Natural killer cell (primary cell): ENCODE measurements around the gene GANC. TPM values are rescaled to one million over a fixed set of nuclear protein-coding genes. Genes with fewer than 3 reads are reported as not detected.

ENCODE experiments used
- ATAC-seq, 3 donors: fragments of 150-1000 bp in 2 of 3; fragments of 200-7000 bp in 1 of 3; cut with Tn5 transposase; 1 replicate in 1 of 3; 2 replicates in 2 of 3; pipeline ENCODE4 v1.10.0; 2021; ENCODE audit warnings: mild to moderate bottlenecking in 2 of 3, moderate library complexity in 2 of 3
- DNase-seq, 2 donors: peaks; one replicate each; pipeline versions ENCODE4 v3.0.0 to v3.0.0-alpha.2; 2013 to 2021; ENCODE audit warnings: mixed read lengths in 1 of 2
- H3K27ac ChIP-seq: one replicate; pipeline ENCODE4 v1.5.1; 2013; ENCODE audit warnings: mild to moderate bottlenecking, low read length
- H3K27me3 ChIP-seq: one replicate; pipeline ENCODE4 v1.6.1; 2013; ENCODE audit warnings: low read length; ENCODE audit not compliant: control insufficient read depth, insufficient read depth
- H3K36me3 ChIP-seq: one replicate; pipeline ENCODE4 v1.6.1; 2013; ENCODE audit warnings: low read length; ENCODE audit not compliant: control insufficient read depth, insufficient read depth
- H3K4me1 ChIP-seq: one replicate; pipeline ENCODE4 v1.6.1; 2013; ENCODE audit warnings: low read length; ENCODE audit not compliant: control insufficient read depth, insufficient read depth
- H3K4me3 ChIP-seq: one replicate; pipeline ENCODE4 v1.5.1; 2013; ENCODE audit warnings: low read length
- H3K9me3 ChIP-seq: one replicate; pipeline ENCODE4 v1.6.1; 2013; ENCODE audit warnings: low read length; ENCODE audit not compliant: control insufficient read depth, insufficient read depth
- H3K27ac Mint-ChIP-seq, 2 donors: one replicate each; pipeline ENCODE4 v1.8.0; 2022; ENCODE audit warnings: mild to moderate bottlenecking in 2 of 2, mixed read lengths in 2 of 2, moderate library complexity in 1 of 2
- H3K27me3 Mint-ChIP-seq, 2 donors: one replicate each; pipeline ENCODE4 v1.8.0; 2022; ENCODE audit warnings: low read depth in 2 of 2, mixed read lengths in 2 of 2
- H3K36me3 Mint-ChIP-seq: one replicate; pipeline ENCODE4 v1.8.0; 2022; ENCODE audit warnings: mixed read lengths
- H3K4me1 Mint-ChIP-seq, 2 donors: one replicate each; pipeline ENCODE4 v1.8.0; 2022; ENCODE audit warnings: mixed read lengths in 2 of 2
- H3K4me3 Mint-ChIP-seq: one replicate; pipeline ENCODE4 v1.8.0; 2022; ENCODE audit warnings: mild to moderate bottlenecking, moderate library complexity, mixed read lengths
- H3K9me3 Mint-ChIP-seq, 2 donors: one replicate each; pipeline ENCODE4 v1.8.0; 2022; ENCODE audit warnings: mixed read lengths in 2 of 2
- CTCF ChIP-seq: fragments of 200-600 bp; IDR thresholded peaks from one replicate; pipeline ENCODE4 v1.8.0; 2022; ENCODE audit warnings: antibody characterized with exemption
- WGBS: methylation state at CpG from one replicate; pipeline ENCODE4 v1.1.7; 2013; ENCODE audit warnings: missing lambda C conversion rate; ENCODE audit not compliant: insufficient coverage; 5-methylcytosine and 5-hydroxymethylcytosine counted together
- intact Hi-C: fragments of 100-400 bp; cut with micrococcal nuclease; formaldehyde crosslinking; loops from one replicate; pipeline ENCODE4 v1.14.2; 2022
- total RNA-seq, 4 donors: library from RNA; stranded (reverse); fragments of 120-200 nt in 1 of 4; gene quantifications; one replicate each; pipeline versions ENCODE4 v1.2.3 to v1.2.4, GENCODE V29; 2013 to 2022

The GANC gene
- total RNA-seq, 3 donors from 2014 or later (not counting 1 experiment from before 2014, with no cell fraction given): 23.5 to 31.3 (median 24.3) TPM

GRCh38 chr15:42349186-42349585, 76.2 kb downstream of the GANC start:
- H3K9me3 Mint-ChIP-seq: no peaks in the 10 kb centered on the region
- Histone ChIP-seq H3K4me1 (no peaks in the 10 kb centered on the region), H3K4me3 (no peak overlapping the region), H3K27me3 (no peaks in the 10 kb centered on the region), H3K9me3 (no peaks in the 10 kb centered on the region), H3K36me3 (peaks cover 14% of the 10 kb centered on the region), H3K27ac (no peak overlapping the region)
- whole genome bisulfite sequencing: no CpG with 5 or more reads among the region's 2 CpGs
- H3K36me3 Mint-ChIP-seq: peaks cover 12% of the 10 kb centered on the region
- intact Hi-C loops: no loop called here
- H3K4me3 Mint-ChIP-seq: no peak overlapping the region
- no peak for TF ChIP-seq CTCF
- DNase-seq (no peak), ATAC-seq (no peak)
- H3K4me1 Mint-ChIP-seq: no peaks in the 10 kb centered on the region
- no peak overlapping the region for H3K27ac Mint-ChIP-seq
- no peaks in the 10 kb centered on the region for H3K27me3 Mint-ChIP-seq

GRCh38 chr15:42352401-42352800, 79.4 kb downstream of the GANC start:
- H3K36me3 Mint-ChIP-seq: no peaks in the 10 kb centered on the region
- H3K27me3 ChIP-seq: no peaks in the 10 kb centered on the region
- ATAC-seq: no peak
- intact Hi-C loops: no loop called here
- H3K9me3 Mint-ChIP-seq: no peaks in the 10 kb centered on the region
- H3K4me1 ChIP-seq: no peaks in the 10 kb centered on the region
- no peaks in the 10 kb centered on the region for H3K9me3 ChIP-seq
- no peak overlapping the region for H3K27ac ChIP-seq
- no peak overlapping the region for H3K27ac Mint-ChIP-seq
- H3K4me3 ChIP-seq: no peak overlapping the region
- TF ChIP-seq CTCF: no peak
- H3K36me3 ChIP-seq: peaks cover 15% of the 10 kb centered on the region
- DNase-seq: no peak
- H3K4me1 Mint-ChIP-seq: no peaks in the 10 kb centered on the region
- 99% methylated on average over 7 of the region's 7 CpGs for WGBS
- H3K4me3 Mint-ChIP-seq: no peak overlapping the region
- H3K27me3 Mint-ChIP-seq: no peaks in the 10 kb centered on the region

GRCh38 chr15:42353061-42353460, 80.1 kb downstream of the GANC start:
- no peak for ATAC-seq
- Histone ChIP-seq H3K27me3 (no peaks in the 10 kb centered on the region), H3K4me1 (no peaks in the 10 kb centered on the region), H3K27ac (no peak overlapping the region), H3K9me3 (no peaks in the 10 kb centered on the region), H3K36me3 (peaks cover 15% of the 10 kb centered on the region), H3K4me3 (no peak overlapping the region)
- Mint-ChIP-seq H3K9me3 (no peaks in the 10 kb centered on the region), H3K27ac (no peak overlapping the region), H3K27me3 (no peaks in the 10 kb centered on the region), H3K4me3 (no peak overlapping the region), H3K4me1 (no peaks in the 10 kb centered on the region), H3K36me3 (no peaks in the 10 kb centered on the region)
- DNase-seq: no peak
- TF ChIP-seq CTCF: no peak
- 95% methylated on average over 6 of the region's 6 CpGs for WGBS
- intact Hi-C loops: no loop called here

- 95% methylated on average over 2 of the region's 2 CpGs for WGBS
- H3K27me3 Mint-ChIP-seq: no peaks in the 10 kb centered on the region
- intact Hi-C loops: no loop called here
- H3K4me1 Mint-ChIP-seq: no peaks in the 10 kb centered on the region
- DNase-seq: no peak
- Histone ChIP-seq H3K9me3 (no peaks in the 10 kb centered on the region), H3K27ac (no peak overlapping the region), H3K27me3 (no peaks in the 10 kb centered on the region), H3K36me3 (peaks cover 12% of the 10 kb centered on the region), H3K4me3 (no peak overlapping the region), H3K4me1 (no peaks in the 10 kb centered on the region)
- no peak for TF ChIP-seq CTCF
- no peaks in the 10 kb centered on the region for H3K9me3 Mint-ChIP-seq
- ATAC-seq: no peak
- no peaks in the 10 kb centered on the region for H3K36me3 Mint-ChIP-seq
- no peak overlapping the region for H3K4me3 Mint-ChIP-seq
- no peak overlapping the region for H3K27ac Mint-ChIP-seq
These were observed 81.8 kb downstream of the GANC start for GRCh38 chr15:42354824-42355223.
